ENCODE measurements around the gene DCAF12L2. TPM values are rescaled to one million over a fixed set of nuclear protein-coding genes. Genes with fewer than 3 reads are reported as not detected.

The DCAF12L2 gene
- total RNA-seq, 4 donors from 2014 or later = 0.23 to 0.49 TPM; not detected in 2

DNA sequence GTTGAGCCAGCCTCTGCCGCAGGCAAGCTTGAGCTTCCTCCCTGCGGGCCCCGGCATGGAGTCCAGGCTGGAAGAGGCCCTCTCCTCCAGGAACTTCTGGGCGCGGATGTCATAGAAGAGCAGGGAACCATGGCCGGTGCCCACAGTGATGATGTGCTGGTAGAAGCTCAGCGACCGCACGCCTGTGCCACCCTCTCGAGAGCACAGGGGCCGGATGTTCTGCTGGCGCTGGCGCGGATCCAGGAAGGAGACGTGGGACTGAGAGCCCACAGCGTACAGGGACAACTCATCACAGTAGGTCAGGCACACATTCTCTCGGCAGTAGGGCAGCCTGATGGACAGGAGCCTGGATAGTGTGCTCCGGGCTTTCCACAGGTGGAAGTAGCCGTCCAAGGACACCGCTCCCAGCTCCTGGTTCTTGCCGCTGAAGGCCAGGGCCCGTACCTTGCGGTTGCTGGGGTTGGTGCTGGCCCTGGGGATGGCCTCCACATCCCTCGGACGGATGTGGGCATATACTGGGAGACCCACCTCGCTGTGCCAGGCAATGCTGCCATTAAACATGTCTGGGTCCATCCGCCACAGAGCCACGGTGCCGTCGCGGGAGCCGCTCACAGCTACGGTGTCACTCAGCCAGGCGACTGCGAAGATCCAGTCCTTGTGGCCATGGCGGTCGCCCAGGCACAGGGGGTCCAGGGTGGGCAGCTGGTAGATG is 1.2 kb downstream of the DCAF12L2 start:
- 89 to 100% methylated on average over 6 to 32 of the region's 37 CpGs for WGBS, 2 donors
- DNase-seq (ENCODE audit: low spot score in 2 of 2) = peak in 1 of 2 donors; percentile 70
- H3K4me3 ChIP-seq (ENCODE audit: low read depth, poor library complexity, severe bottlenecking) = no peak overlapping the region
- intact Hi-C loops (cut with DNase I; ENCODE audit: low total_unique reads) = no loop called here
- no peak for TF ChIP-seq POLR2A (IDR thresholded peaks at IDR 0.05)
- TF ChIP-seq, protein P1, sequence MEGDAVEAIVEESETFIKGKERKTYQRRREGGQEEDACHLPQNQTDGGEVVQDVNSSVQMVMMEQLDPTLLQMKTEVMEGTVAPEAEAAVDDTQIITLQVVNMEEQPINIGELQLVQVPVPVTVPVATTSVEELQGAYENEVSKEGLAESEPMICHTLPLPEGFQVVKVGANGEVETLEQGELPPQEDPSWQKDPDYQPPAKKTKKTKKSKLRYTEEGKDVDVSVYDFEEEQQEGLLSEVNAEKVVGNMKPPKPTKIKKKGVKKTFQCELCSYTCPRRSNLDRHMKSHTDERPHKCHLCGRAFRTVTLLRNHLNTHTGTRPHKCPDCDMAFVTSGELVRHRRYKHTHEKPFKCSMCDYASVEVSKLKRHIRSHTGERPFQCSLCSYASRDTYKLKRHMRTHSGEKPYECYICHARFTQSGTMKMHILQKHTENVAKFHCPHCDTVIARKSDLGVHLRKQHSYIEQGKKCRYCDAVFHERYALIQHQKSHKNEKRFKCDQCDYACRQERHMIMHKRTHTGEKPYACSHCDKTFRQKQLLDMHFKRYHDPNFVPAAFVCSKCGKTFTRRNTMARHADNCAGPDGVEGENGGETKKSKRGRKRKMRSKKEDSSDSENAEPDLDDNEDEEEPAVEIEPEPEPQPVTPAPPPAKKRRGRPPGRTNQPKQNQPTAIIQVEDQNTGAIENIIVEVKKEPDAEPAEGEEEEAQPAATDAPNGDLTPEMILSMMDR (IDR thresholded peaks at IDR 0.05) = no peak

GRCh38 chrX:126164226-126164625 is 1.9 kb downstream of the DCAF12L2 start:
- intact Hi-C loops (cut with DNase I; ENCODE audit: low total_unique reads) = no loop called here
- 82 to 90% methylated on average over 8 to 9 of the region's 9 CpGs for WGBS, 2 donors
- no peak for TF ChIP-seq POLR2A (IDR thresholded peaks at IDR 0.05)
- TF ChIP-seq, protein P1 (IDR thresholded peaks at IDR 0.05) = no peak
- no peak for DNase-seq (ENCODE audit: low spot score in 2 of 2)
- no peak overlapping the region for H3K4me3 ChIP-seq (ENCODE audit: low read depth, poor library complexity, severe bottlenecking)

- no peak for DNase-seq (ENCODE audit: low spot score in 2 of 2)
- H3K4me3 ChIP-seq (ENCODE audit: low read depth, poor library complexity, severe bottlenecking) = no peak overlapping the region
- TF ChIP-seq, protein P1 (IDR thresholded peaks at IDR 0.05) = no peak
- no peak for TF ChIP-seq POLR2A (IDR thresholded peaks at IDR 0.05)
- intact Hi-C loops (cut with DNase I; ENCODE audit: low total_unique reads) = no loop called here
- WGBS, 2 donors = 43 to 49% methylated on average over 2 of the region's 2 CpGs
These were observed 25.1 kb downstream of the DCAF12L2 start for GRCh38 chrX:126141014-126141413.

DNA sequence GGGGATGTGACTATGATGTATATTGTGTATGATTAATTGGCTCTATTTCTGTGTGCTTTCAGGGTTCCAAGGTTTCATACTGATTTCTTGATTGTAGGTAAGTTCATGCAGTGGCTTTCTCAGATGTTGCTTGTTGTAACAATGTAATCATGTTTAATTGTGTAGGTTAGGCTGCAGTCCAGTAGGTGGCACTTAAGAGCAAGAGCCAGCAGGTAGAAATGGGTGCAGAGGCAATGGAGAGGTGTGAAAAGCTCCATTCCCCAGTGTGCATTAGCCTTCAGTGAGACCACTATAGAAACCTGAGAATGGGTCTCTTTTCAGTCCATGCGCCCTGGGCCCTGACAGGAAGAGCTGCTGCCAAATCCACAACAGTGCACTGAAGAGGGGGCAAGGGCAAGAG is 28.2 kb downstream of the DCAF12L2 start:
- H3K4me3 ChIP-seq (ENCODE audit: low read depth, poor library complexity, severe bottlenecking) = no peak overlapping the region
- WGBS, 2 donors = 50% methylated on average over 1 of the region's 1 CpG; no CpG with 5 or more reads in 1 of the 2 donors
- TF ChIP-seq, protein P1 (IDR thresholded peaks at IDR 0.05) = no peak
- no peak for TF ChIP-seq POLR2A (IDR thresholded peaks at IDR 0.05)
- intact Hi-C loops (cut with DNase I; ENCODE audit: low total_unique reads) = no loop called here
- DNase-seq (ENCODE audit: low spot score in 2 of 2) = no peak

- no peak for TF ChIP-seq POLR2A (IDR thresholded peaks at IDR 0.05)
- TF ChIP-seq, protein P1 (IDR thresholded peaks at IDR 0.05) = no peak
- H3K4me3 ChIP-seq (ENCODE audit: low read depth, poor library complexity, severe bottlenecking) = no peak overlapping the region
- no peak for DNase-seq (ENCODE audit: low spot score in 2 of 2)
- 2 to 16% methylated on average over 2 of the region's 2 CpGs for WGBS, 2 donors
- intact Hi-C loops (cut with DNase I; ENCODE audit: low total_unique reads) = no loop called here
These were observed 41.4 kb downstream of the DCAF12L2 start for GRCh38 chrX:126124721-126125120.

All from lower leg skin (tissue), 4 donors.